Anterior cingulate cortex (tissue), 58 donors: ENCODE results near the gene CUL1.
"Not testable (repeated sequence)": the region's sequence is repeated elsewhere in the genome, so short reads cannot be mapped to it uniquely, and the experiment has no call there.

Source experiments
- DNase-seq, 58 donors: peaks; one replicate each; lab custom pipeline; 2025; lab: John Stamatoyannopoulos, UW

Gene CUL1

DNA sequence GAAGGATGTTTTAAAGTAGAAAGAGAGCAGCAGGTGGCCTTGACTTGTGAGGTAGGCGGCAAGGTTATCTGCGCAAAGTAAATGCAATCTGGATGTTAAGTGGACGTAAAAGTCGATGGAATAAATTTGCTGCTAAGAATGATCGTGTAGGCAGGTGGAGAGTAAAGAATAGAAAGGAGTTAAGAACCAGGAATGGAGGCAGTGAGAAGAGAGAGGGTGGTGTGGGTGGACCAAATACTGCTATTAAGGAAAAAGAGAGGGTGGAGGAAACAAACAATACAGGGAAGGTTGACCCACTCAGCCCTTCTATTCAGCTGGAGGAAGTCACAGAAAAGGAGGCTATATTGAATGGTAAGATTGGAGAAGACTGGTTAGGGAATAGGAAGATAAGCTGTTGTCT lies 1.9 kb upstream of the CUL1 start:
- no peak for DNase-seq

DNA sequence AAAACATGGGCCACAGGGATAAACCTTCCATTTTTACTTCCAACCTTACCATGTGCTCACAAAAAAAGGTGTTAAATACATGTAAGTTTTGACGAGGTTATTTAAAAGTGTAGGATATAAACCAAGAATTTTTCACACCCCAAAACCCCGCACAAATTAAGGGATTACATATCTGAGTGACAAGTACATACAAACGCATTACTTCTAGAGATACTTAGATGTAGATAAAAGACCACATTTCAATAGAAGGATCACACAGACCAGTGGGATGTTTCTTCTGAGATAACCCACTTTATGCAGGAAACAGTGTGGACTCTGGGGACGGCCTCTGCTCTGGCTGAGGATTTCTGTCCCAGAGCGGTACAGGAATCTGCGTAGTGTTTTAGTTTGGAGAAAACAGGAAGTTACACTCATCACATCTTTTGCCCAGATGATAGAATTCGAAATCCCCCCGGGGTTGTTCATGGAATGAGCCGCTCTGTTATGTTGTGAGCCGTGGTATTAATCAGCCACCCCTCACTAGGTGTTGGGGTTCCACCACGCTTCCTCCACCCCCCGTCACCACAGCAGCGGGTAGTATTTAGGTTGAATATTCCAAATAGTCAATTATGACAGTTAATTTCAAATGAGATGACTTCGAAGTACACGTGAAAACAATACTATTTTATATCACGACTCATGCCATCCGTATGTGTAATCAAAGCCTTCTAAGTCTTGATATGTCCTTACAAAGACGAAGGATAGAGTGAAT lies 1.3 kb upstream of the CUL1 start:
- peak in 1 of 58 donors; percentile 16 for DNase-seq

DNA sequence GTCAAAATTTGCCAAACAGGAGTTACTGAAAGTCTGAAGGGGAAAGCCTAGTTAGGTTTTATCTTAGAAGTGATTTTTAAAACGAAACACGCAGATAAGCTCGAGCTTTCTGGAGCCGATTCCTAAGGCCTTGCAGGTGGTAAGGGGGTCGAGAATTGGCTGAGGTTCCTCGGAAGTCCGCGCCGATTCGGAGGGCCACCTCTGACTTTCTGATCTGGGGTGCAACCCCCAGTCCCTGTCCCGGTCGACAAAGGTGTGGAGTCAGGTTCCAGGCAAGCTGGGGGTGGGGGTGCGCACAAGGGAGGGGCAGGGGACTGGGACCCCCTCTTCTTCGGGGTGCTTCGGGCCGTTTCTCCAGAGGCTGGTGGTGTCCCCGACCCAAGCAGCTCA lies 701 bp upstream of the CUL1 start:
- peak in 12 of 58 donors; percentile 20 to 66 (median 44) for DNase-seq

DNA sequence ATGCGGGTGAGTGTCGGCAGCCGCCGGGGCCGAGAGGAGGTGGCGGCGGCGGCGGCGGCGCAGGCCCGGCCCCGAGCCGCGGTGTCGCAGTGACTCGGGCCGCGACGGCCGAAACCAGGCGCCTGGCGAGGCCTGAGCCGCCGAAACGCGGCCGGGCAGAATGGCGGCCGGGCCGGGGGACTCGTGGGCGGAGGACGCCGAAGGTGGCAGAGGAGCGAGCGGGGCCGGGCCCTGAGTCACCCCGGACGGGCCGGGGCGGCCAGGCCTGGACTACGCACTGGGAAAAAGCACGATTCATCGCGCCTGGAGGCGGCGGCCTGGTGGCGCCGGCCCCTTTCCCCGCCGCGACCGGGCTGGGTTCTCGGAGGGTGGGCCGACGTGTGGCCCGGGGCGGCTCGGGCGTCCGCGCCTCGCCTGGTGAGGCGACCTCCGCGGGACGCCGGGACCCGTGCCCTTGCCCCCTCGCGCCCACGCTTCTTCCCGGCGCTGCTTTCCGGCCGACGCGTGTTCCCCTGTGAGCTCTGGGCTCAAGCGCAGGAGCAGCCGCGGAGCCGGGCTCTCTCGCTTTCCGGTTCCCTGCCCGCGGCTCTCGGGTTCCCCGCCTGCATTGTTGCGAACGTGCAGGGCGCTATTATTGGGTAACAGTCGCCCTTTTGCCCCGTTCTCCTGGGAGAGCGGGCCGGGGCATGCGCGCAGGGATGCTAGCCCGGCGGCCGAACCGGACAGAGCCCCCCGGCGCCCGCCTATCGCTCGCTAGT lies 500 bp downstream of the CUL1 start:
- peak in 25 of 58 donors; percentile 24 to 76 (median 47) for DNase-seq

DNA sequence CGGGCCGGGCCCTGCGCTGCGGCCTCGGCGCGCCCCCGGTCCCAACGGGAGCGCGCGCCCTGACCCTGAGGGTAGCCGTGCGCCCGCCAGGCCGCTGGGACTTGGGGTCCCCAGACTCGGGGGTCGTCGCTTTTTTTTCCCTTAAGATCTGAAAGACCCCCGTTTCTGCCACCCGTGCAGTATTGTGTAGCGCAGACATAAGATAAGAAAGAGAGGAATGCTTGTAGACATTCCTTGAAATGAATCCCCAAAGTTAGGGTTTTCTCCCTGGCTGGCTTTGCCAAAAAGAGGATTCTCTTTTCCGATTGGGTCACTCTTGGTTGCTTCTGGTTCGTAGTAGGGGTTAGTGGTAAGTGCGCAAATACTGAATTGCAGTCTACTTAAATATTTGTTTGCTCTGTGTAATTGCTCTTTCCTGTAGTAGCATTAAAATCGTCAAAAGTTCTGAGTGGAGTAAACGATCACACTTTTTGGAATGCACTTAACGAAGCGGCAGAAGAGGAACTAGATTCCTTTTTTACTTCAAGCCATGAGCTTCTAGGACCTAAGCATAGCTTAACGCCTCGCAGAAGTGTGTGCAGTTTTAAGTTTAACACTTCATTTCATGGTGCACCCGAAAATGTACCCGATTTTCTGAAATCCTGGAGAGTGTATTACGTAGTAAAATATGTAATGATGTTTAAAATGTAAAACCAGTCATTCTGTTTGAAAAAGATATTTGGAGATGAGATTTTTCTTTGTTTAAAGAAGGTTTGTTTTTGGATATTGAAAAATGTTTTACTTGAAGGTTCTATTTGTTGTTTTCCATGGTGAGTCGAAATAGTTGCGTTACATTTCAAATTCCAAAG lies 1.3 kb downstream of the CUL1 start:
- DNase-seq = peak in 2 of 58 donors; percentile 44

DNA sequence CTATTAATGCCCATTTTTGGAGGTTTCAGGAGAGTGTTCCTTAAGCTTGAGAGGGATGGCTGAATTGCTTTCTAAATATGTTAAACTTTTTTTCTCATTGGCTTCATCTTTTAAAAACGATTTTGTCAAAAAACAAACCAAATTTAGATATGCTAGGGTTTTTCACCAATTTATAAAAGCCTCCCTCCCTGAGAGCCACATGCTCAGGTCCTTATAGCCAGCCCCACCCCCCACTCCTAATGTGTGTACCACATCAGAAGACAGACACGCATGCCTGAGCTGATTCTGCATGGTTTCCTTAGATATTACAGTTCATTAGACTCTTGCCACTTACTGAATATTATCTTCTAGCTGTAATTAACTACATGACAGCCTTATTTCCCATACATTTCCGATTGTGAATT lies 2.0 kb downstream of the CUL1 start:
- DNase-seq = peak in 2 of 58 donors; percentile 9 to 21

DNA sequence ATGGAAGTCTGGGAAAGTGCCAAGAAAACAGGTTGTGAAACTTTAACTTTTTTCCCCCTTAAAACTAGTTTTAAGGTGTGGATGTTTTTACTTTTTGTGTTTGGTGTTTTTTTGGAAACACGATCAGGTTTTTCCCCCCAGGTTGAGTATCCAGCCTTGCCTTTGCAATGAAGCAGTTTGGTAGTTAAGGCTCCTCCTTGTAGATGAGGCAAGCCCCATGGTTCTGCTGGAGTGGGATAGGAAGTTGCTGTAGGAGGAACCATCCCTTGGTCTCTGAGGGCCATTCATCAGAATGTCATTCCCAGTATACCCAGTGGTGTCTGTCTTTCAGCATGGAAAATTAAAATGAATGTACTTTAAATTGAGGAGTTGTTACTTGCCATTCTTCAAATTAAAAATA lies 2.7 kb downstream of the CUL1 start:
- DNase-seq = no peak

DNA sequence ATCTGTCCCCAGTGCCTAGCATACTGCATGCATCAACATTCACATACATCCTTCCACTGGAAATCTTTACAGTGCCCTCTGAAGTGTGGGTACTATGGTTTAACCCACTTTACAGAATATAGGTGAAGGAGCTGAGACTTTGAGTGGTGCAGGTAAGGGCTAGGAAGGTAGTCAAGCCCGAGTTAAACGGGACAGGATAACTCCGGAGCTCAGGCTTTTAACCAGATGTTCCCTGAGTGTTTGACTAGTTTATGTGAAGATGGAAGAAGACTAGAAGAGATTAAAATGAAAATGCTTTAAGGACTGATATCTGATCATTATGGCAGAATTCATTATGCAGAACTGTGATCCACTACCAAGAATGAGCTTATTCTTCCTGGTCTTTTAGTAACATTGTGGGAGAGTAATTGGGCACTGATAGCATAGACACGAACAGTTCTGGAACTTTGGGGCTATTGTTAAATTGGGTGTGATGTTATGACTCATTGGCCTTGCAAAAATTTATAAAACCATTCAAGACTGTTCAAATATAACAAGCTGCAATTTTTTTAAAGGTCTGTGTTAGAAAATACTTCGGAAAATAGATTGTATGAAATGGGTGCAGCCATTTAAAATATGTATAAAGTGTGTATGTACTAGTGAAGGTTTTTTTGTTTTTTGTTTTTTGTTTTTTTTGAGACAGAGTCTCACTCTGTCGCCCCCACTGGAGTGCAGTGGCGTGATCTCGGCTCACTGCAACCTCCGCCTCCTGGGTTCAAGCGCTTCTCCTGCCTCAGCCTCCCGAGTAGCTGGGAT lies 4.4 kb downstream of the CUL1 start:
- DNase-seq = no peak

DNA sequence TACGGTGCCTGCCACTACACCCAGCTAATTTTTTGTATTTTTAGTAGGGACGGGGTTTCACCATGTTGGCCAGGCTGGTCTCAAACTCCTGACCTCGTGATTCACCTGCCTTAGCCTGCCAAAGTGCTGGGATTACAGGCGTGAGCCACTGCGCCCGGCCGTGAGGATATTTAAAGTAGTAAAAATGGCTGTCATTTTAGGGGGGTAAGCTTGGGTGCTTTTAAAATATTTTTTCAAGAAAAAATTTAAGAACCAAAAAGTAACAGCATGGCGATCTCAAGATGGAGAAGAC lies 4.9 kb downstream of the CUL1 start:
- DNase-seq = not testable (repeated sequence)

DNA sequence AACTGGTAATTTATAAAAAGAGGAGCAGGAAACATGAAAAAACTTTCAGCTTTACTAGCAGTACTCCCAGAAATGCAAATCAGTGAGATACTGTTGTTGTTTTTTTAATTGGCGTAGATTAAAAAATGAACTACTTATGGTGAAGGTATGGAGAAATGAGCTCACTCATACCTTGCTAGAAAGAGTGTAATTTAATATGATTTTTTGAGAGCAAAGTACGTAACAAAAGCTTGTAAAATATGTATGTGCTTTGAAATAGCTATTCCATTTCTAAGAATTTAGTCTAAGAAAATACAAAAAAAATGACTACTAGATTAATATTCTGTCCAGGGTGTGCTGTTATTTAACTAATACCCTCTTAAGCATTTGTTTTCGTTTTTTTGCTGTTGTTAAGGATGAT lies 5.5 kb downstream of the CUL1 start:
- no peak for DNase-seq

DNA sequence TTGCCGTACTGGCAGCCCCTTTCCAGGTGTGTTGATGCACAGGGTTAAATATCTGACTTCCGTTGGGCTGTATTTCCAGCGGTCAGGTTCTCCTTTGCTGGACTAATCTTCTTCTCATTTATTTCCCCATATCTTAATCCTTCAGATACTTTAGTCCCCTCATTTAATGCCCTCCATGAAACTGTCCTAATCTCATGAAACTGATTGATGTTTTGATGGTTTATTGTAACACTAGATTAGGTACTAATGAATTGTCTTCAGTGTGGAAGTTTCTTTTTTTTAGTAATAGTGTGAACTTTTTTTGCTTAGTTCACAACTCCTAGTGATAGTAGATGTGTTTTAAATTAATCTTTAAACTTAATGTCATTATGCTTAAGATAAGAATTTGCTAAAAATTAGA lies 6.3 kb downstream of the CUL1 start:
- DNase-seq = no peak

DNA sequence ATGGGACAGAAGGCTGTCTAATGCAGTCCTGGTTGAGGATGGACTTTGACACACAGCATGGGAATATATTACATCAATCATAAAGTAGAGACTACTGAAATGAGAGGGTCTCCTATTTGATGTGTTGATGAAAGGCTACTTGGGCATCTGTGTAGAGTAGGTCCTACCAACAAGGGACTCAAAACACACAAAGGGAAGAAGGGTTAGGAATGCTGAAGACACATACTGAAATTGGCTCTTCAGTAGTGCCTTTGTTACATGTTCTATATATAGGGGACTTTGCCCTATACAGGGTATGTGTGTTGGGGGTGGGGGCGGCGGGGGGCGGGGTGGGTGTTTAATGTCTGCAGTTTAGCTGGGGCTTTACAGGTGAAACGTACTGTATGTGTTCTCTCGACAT lies 7.7 kb downstream of the CUL1 start:
- no peak for DNase-seq

DNA sequence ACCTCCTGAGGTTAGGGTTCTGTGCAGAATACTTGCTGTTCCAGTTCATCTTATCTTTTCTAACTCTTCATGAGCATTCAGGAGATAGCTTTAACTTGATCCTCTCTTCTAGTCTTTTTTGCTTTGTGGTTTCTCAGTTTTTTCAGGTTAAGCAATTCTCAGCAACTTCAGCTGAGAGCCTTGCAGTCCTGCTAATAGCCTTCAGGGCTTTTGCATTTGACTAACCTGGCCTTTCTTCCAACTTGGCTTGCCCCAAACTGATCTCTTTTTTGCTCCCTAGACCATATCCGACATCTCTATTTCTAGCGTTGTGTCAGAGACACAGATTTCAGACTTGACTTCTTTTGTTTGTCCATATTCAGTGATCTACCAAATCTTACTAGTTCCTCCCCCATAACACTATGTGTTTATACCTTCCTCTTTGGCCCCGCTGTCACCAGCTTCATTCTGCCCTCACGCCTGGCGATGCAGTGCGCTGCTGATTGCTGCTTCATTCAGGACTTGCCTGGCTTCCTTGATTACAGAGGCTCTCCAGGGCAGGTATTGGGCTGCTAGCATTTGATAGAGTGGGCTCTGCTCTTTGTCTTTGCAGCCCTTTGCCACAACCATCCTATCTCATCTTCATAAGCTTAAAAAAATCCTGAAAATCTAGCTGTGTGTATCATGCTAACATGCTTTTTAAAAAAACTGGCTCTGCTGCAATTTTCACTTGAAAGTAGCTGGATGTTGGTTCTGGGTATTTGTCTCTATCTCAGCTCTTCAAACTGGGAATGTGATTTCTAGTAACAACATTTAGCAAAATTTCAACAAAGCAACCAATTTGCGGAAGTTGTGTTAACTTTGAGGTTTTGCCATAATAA lies 9.6 kb downstream of the CUL1 start:
- DNase-seq = no peak

DNA sequence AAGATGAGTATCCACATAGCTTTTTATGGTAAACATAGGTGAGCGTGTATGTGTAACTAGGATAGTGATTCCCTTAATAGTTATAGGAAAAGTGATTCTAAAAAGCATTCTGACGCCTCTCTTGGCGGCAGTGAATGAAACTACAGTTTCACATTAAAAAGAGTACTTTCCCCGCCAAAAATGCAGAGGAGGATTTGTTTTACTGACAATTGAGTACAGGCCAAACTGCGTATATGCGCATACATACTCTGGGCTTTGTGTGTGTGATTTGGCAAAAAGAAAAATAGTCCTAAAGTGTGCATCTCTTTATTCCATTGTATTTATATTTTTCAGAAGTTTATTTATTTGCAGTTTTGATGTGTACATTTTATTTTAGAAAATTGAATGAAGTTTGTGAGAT lies 10.3 kb downstream of the CUL1 start:
- no peak for DNase-seq

DNA sequence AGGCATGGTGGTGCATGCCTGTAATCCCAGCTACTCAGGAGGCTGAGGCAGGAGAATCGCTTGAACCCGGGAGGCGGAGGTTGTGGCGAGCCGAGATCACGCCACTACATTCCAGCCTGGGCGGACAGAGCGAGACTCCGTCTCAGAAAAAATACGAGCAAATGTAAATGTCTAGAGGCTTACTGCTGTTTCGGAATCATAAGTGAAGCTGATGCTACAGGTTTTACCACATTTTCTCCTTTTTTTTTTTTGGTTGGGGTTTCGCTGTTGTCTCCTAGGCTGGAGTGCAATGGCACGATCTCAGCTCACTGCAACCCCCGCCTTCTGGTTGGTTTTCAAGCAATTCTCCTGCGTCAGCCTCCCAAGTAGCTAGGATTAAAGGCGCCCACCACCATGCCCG lies 11.7 kb downstream of the CUL1 start:
- not testable (repeated sequence) for DNase-seq

DNA sequence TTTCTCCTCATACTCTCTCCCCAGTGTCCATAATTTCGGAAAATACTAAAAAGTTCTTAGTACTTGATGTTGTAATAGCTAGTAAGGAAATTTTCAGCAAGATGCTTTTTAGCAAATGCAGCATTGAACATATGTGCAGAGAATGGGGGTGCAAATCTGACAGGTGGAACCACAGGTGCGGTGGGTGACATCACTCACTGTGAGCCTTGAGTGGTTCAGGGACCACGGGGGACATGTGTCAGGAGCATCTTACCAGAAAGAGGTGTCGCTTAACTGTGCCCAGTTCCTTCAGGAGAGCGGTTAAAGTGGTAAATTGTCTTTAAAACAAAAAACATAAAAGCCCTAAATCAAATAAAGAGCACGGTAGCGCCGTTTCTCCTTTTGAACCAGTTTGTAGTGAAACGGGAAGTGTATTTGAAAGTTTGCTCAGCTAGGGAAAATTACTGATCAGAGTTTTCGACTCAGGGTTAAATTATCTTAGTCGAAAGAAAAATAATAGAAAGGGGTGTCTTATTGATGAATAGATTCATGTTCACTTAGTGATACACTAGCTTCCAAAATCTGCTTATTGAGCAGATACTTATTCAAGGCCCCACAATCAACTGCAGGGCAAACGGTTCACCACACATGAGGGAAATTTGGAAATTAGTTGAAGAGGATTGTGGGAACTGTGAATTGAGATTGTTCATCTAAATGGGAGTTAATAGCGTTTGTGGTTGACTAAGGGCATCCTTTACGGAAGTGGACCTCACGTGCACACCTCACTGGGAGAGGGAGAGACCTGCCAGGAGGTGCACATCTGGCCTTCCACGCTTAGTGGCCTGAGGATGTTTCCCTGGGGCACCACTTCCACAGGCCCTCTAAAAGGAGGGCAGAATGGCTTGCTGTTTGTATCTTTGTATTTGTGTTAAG lies 12.7 kb downstream of the CUL1 start:
- DNase-seq = no peak

DNA sequence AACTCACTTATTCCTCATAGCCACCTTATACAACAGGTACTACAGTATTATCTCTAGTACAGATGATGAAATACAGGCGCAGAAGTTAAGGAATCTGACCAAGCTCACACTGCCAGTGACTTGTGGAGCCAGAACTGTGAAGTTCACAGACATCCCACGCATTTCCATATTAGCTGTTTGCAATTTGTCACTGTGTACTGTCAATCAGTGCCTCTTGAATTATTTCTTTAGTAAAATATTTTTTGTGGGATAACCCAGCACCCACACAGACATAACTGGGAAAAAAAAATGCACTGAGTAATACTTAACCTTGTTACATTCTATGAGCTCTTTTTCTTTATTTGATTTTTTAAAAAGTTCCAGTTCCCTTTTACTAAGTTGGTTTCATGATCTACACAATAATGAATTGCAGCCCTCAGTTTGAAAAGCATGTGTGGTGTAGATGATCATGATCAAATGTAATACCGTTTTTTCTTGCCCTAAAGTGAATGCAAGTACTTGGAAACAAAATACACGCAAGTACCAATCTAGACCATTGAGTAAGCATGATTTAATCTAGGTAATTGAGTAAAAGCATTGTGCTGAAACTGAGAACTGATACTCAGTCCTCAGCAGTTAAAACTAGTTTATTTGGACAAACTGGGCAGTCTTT lies 14.1 kb downstream of the CUL1 start:
- no peak for DNase-seq

DNA sequence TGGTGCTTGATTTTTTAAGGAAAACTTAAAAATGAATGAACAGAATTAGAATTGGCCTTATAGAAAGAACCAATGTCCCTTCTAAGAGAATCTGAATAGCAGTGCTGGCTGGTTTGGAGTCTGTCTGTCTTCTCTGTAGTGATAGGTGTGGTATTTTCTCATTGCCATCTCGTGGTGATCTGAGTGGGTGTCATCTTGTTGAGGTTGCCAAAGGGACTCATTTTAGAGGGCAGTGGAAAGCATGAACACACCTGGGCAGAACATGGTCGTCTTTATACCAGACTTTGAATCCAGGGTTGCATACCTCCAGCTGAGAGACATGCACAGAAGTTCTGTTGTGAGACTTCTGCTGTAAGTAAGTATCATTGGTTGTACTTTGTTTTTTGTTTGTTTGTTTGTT lies 15.8 kb downstream of the CUL1 start:
- no peak for DNase-seq
